Measurements from ENCODE around the gene ARID1B.

The ARID1B gene

DNA sequence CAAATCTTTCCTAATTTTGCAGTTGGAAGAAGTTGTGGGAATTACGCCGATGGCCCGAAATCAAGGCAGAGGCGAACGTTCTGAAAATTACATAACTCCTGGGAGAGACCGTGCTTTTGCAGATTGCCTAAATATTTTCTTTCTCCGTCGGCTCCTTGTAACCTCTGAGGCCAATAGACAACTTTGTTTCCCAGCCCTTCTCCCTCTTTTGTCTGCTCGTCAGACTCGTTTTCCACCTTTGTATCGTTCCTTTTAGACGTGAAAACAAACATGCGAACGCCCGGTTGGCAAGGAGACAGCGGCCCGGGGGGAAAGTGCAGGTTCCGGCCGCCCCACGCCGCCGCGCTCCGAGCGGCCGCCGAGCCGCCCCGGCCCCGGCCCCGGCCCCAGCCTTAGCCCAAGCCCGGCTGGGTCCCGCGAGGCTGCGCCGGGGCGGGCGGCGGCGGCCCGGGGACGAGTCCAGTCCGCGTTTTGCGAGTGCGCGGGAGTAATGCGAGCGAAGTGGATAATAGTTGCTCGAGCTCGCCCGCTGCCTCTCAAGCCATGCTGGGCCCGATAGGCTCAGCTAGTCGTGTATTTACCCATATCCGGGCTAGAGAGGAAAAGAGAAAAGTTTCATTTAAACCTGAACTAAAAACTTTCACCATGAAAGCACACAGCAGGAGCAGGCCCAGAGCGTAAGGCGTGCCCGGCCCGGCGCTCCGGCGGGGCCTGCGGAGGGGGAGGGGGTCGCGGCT is at the start of gene ARID1B:
ARID1B (plus strand) TSS at position 539 of the 737 bp plus-strand sequence. CDS start 303 bp downstream, outside the sequence.
- peak; percentile 87 for DNase-seq

DNA sequence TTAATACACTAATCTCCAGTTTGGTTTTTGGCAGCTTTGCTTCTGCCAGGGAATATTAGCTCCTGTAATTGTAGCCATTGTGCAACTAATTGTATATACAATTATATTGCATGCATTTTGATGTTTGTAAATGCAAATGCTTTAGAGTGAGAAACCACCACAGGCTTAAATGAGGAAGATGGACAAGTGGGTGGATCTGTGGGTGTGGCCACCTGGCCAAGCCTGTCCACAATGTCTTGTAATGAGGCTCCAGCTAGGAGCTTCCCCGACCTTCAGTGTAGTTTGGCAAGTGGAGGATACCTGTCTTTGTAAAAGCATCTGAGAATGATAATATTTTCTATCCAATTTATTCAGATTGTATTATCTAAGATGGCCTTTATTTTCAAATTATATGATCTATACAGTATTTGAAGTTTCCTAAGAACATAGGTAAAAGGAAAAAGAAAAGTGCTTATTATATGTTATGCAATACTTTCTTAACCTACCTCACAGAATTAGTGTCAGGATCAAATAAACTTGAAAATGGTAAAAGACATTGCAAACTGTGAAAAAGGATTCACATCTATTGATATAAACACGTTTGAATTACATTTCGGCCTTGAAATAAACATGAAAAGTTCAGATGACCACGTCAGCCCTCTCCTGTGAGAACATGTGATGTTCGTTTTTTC is 49.3 kb upstream of the ARID1B start:
- no peak for DNase-seq

DNA sequence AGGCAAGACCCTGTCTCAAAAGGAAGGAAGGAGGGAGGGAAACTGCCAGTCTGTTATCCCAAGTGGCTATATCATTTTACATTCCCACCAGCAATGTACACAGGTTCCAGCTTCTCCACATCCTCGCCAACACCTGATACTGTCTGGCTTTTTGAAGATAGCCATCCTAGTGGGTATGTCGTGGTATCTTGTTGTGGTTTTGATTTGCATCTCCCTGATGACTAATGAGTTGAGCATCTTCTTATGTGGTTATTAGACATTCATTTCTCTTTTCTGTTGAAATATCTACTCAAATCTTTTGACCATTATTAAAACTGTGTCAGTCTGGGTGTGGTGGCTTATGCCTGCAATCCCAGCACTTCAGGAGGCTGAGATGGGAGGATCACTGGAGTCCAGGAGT is 47.9 kb upstream of the ARID1B start:
- DNase-seq, result no peak

DNA sequence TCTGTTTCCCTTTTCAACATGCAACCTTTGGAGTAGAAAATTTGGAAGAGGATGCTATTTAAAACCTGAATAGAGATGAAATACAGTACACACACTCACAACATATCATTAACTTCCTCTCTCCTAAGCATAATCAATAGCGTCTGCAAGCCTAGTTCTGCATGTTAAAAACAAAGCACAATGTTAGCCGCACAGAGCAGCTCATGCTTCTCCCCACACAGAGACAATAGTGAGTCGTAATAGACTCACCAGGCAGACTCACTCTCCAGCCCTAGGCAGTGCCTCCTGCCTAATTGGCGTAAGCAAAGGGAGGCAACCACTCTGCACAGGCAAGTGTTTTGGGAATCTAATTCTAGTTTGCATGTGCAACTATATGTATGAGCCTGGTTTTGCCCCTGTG is 45.8 kb upstream of the ARID1B start:
- DNase-seq, result no peak

DNA sequence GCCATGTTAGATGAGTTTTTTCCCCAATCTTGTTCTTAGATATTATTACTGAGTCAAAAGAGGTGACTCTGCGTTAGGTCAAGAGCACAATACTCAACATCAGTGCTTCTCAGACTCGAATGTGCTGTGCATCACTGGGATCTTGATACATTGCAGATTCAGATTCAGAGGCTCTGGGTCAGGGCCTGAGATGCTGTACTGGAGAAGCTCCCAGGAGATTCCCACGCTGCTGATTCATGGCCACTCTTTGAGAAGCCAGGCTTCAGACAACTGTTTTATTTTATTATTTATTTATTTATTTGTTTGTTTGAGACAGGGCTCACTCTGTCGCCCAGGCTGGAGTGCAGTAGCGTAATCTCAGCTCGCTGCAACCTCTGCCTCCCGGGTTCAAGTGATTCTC is 41.4 kb upstream of the ARID1B start:
- DNase-seq, result no peak

DNA sequence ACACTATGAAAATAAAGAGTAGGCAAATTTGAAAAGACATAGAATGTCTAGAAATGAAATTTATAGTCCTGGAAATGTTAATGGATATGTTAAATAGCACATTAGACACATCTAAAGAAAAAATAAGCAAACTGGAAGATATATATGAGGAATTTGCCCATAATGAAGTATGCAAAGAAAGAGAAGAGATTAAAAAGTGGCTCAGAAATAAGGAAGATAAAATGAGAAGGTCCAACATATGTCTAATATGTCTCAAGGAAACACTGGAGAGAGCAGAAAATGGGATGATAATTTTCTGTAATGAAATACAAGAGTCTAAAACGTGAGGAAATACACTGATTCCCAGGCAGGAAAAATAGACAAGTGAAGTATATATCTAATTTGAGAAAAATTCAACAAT is 36.6 kb upstream of the ARID1B start:
- no peak for DNase-seq

DNA sequence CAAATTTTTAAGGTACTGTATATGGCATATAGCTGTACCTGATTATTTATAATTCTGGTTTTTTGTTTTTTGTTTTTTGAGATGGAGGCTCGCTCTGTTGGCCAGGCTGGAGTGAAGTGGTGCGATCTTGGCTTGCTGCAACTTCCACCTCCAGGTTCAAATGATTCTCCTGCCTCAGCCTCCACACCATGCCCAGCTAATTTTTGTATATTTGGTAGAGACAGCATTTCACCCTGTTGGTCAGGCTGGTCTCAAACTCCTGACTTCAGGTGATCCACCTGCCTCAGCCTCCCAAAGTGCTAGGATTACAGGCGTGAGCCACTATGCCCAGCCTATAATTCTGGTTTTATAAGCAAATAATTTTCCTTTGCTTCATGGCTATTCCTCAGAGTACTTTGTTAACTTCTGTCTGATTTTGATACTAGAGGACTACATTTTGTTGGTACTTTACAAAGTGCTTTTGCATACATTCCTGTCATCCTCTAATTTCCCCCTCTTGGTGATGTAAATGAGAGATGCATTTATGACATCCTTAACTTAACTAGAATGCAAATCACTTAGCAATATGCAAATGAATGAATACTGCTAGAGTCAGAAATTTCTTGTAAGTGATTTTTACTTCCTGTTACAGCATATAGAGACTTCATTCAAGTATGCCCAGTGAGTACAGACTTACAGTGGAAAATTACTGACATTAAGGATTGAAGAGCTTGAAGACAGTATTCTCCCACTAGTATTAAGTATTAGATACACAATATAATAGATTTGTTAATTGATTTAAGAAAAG is 35.7 kb upstream of the ARID1B start:
- DNase-seq, result no peak

DNA sequence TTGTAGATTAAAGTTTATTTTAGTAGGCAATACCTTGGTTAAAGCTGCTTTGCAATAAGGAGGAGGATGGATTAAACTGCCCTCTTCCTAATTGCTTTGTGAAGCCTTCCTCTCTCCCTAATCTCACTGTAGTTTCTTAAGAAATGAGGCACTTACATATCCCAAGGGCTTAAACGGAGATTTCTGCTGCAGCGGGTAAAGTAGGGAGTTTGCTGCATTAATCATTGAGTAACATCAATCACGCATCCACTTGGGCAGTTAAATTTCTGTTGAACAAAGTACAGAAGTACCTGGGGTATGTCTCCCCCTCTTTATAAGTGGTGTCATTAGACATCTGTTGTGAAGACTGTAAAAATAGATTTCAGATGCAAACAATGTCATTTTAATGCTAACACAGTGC is 29.5 kb upstream of the ARID1B start:
- no peak for DNase-seq

DNA sequence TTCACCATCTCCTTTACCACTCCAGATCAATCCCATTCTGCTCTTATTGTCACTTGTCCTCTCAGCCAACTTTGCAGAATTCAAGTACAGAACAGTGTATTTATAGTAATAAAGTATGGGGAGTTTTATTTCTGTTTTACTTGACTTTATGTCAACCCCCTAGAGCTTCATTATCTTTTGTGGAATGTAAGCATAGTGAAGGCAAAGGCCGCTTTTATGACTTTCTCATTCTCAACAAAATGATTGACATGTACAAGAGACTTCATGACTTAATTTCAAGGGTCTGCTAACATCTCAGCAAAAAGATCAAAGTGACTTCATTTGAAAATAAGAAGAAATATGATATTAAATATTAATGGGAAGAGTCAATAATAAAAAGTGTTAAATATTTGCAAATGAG is 28.7 kb upstream of the ARID1B start:
- DNase-seq, result no peak

DNA sequence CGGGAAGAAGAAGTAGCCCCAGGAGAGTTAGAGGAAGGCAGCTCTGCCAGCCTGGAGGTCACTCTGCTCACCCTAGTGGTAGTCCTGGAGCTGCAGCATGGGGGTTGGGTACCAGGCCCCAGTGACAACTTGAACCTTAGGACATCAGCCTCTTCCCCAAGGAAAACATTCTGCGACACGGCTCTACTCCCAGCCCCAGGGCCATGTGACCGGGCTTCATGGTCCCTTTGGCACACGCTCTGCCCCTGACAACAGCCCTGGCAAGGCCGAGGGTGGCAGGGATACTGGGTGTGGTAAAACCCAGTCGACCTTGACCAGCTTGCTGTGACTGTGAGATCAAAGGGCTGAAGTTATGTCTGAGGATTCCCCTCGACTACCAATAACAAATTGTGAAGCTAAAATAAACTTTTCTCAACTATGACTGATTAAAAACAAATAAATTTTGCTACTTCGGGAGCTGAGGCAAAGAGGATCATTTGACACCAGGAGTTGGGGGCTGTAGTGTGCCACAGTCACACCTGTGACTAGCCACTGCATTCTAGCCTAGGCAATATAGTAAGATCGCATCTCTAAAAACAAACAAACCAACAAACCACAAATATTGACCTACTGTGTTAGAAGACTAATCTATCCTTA is 24.4 kb upstream of the ARID1B start:
- no peak for DNase-seq

DNA sequence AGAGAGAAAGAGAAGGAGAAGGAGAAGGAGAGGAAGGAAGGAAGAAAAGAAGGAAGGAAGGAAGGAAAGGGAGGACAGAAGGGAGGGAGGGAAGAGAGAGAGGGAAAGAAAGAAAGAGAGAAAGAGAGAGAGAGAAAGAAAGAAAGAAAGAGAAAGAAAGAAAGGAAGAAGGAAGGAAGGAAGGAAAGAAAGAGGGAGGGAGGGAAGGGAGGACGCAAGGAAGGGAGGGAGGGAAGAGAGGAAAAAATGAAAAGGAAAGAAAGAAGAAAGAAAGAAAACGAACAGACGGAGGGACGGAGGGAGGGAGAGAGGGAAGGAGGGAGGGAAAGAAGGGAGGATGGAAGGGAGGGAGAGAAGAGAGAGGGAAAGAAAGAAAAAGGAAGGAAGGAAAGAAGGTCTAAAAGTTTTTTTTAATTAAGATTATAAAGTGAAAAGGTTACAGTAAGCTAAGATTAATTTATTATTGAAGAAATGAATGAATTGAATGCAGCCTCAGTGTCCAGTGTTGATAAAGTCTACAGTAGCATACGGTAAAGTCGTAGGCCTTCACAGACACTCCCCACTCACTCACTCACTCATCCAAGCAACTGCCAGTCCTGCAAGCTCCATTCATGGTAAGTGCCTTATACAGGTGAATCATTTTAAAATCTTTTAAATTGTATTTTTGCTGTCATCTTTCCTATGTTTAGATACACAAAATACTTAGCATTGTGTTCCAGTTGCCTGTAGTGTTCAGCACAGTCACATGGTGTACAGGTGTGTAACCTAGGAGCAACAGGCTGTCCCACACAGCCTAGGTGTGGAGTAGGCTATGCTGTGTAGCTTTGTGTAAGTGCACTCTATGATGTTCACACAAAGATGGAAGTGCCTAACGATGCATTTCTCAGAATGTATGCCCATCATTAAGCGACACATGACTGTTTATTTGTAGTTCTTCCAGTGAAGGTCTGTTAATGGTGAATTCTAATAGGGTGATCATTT is 20.3 kb upstream of the ARID1B start:
- DNase-seq, result no peak

DNA sequence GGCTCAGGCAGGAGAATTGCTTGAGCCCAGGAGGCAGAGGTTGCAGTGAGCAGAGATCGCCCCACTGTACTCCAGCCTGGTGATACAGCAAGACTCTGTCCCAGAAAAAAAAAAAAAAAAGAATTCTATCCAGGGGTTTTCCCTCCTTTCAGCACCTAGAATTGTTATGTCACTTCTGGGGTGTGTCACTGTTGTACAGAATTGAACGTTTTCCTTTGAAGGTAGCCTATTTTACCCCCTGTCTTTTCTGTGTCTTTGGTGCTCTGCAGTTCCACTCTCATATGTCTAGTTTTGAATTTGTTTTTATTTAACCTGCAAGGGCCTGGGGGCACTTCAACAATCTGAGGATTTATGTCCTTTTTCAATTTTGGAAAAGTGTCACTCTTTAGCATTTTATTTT is 19.3 kb upstream of the ARID1B start:
- DNase-seq, result no peak

DNA sequence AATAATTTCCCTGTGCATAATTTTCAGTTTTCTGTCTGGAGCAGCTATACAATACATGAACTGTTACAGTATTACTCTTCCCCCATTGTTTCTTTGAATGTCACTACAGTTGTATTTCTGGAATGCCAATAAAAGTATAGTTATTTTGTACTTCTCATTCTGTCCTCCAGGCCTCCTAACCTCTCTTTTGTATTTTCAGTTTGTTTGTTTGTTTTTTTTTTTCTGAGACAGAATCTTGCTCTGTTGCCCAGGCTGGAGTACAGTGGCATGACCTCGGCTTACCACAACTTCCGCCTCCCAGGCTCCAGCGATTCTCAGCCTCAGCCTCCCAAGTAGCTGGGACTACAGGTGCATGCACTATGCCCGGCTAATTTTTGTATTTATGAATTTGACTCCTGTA is 16.8 kb upstream of the ARID1B start:
- DNase-seq, result no peak

DNA sequence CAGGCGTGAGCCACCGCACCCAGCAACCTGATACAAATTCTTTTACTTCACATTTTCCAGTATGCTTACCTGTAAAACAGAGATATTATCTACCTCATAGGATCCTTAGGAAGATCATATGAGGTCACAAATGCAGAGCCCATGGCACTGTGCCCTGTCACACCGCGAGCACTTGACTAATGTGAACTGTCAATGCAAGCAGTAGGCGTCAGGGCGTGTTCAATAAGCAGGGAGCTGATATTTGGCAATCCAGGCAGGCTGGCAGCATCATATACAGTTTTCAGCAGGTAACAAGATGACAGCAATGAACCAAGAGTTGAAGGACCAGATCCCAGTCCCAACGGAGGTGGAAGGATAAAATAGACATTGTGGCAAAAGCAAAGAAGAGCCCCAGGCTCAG is 14.6 kb upstream of the ARID1B start:
- DNase-seq, result no peak

DNA sequence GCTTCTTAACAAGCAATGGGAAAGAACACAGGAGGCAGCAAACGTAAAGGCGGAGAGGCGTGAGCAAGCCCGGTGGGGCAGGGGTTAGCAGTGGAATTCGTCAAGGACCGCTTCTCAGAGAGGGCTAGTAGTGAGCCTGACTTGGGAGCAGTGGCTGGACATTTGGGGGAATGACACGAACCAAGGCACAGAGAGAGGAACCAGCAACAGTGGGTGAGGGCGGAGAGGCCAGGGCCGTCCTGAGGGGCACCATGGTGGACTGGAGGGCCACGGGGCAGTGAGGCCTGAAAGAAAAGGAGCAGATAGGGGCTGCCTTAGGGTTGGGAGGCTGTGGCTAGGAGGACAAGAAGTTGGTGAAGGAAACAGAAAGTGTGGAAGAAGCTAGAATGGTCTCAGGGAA is 12.1 kb upstream of the ARID1B start:
- no peak for DNase-seq

DNA sequence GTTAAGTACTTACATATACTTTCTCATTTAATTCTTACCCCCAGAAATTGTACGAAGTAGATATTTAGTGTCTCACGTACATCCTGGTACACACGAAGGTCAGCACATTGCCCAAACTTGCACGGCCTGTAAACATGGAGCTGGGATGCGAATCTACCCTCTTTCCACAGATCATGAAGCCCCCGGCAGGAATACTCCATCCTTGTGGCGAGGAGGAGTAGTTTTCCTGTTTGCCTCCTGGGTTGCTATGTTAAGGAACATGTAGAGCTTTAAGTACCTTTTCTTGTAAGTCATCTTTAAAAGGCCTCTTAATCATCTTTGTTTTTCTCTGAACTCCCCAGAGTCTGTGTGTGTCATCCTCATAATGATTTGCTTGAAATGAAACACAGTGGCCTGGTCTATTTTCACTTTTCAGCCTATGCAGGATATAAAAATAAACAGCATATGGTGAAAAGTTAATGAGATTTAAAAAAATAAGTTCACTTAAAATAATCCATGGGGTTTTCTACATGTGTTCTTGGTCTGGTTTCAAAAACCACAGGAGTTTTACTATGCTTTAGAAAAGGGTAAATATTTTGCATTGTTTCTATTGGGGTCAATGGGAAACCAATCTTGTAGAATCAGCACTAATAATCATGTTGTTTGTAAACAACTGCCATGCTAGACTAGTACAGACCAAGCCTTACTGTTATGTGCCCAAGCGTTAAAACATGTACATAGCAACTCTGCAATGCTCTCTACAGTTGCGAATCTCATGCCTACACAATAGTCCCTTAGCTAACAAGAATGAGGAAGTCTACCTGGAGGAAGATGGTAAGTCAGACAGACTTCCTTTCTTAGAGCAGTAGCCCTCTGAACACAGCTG is 9.3 kb upstream of the ARID1B start:
- no peak for DNase-seq

DNA sequence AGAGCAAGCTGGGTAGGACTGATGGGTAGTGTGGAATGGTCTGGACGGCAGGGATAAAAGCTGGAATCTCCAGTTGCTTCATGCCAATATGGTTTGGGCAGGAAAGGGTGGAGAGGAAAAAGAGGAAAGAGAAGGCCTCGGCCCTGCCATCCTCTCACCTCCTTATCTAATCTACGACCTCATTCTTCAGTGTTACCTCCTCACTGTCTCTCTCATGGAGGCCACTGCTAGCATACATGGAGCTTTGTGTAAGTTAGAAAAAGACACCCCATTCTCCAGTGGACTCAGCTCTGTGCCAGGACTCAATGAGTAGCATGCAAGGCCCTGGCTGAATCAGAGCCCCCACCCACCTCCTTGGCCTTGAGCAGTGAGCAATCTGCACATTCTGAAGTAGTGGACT is 6.1 kb upstream of the ARID1B start:
- DNase-seq, result no peak

DNA sequence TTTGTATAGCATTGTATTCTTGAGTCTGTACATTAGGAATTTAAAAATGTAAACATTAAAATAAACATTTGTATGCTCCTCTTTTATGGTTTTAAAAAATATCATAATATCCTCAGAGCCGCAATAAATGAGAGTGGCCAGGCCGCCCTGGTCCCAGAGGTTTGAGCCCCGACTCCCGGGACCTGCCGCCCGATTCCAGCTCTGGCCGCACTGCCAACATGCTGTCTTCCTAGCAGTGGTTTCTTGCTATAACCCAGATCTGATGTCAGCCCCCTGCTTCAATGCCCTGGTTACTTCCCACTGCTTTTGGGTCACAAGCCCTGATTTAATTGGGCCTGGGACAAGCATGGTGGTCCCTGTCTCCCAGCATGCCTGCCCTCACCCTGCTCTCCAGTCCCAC is 5.4 kb upstream of the ARID1B start:
- DNase-seq, result no peak

DNA sequence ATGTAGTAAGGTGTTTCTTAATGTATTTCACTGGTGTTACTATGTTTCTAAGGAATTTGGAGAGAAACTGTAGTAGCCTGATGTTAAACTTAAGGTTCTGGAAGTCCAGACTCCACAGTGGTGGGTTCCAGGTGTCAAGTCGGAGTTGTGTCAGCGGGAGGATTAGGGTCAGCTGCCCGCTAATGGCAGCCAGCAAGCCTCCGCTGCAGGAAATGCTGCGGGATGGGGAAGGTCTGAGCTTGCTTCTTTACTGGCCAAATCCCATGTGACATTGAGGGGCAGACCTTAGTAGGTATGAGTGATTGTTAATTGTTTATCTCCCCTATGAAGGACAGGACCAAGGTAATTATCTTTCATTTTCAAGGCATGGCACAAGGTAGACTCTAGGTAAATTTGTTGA is 3.7 kb upstream of the ARID1B start:
- no peak for DNase-seq

DNA sequence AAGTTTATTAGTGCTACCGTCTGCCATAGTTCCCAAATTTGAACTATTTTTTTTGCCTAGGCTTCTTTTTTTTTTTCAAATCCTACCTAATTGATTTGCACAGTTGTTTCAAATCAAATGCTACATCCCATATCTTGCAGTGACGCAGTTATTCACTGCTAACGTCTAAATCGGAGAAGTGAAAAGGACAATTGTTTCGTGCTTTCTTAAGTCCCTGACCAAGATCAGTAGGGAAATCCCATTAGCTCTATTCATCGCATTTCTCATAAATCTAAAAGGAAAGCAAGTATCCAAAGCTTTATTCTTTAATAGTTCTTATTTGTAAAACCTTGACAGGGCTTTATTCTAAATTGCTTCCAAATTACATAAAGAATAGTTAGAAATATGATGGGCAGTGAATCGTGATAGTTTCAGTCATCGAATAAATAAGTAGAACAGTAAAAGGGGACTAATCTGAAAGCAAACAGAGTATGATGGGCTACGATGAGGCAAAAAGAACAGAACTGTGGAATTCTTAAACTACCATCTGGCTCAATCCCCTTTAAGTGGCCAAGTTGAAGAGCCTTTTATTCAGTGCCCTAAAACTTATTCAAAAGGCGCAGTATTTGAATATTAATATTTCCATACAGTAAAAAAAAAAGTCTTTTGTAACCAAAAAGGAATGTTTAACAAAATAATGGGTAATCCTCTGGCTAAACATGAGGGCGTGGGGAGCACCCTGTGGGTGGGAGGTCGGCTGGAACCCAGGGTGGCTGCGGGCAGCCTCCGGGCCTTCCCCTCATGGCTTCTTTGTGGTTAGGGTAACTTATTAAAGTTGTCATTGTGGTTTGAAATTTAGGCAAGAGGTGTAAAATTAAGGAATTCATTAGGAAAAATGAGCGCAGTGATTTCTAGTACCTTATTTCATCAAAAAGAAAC is 3.0 kb upstream of the ARID1B start:
- no peak for DNase-seq
